WTC11 (cell line): ENCODE measurements around the gene PHOX2B.

Experiments
- ETV6 ChIP-seq: sonication (generic); formaldehyde crosslinking; IDR thresholded peaks from 2 replicates; pipeline ENCODE4 v1.8.1; 2022; ENCODE audit warnings: mild to moderate bottlenecking, missing genetic modification reagents
- JAZF1 ChIP-seq: fragments of 250-450 bp; sonication (Bioruptor Pico); IDR thresholded peaks from 2 replicates; pipeline ENCODE4 v1.9.0; 2021; ENCODE audit warnings: moderate library complexity, mild to moderate bottlenecking, inconsistent platforms
- NR2C2 ChIP-seq: sonication (generic); formaldehyde crosslinking; IDR thresholded peaks from 2 replicates; pipeline ENCODE4 v1.8.0; 2022; ENCODE audit warnings: mild to moderate bottlenecking, missing genetic modification reagents
- TCF7 ChIP-seq: sonication (generic); formaldehyde crosslinking; IDR thresholded peaks from 2 replicates; pipeline ENCODE4 v1.8.0; 2022; ENCODE audit warnings: mild to moderate bottlenecking, low read depth, missing genetic modification reagents, moderate library complexity
- TEAD4 ChIP-seq: sonication (generic); formaldehyde crosslinking; IDR thresholded peaks from 2 replicates; pipeline ENCODE4 v1.8.0; 2022; ENCODE audit warnings: mild to moderate bottlenecking, missing genetic modification reagents
- USF2 ChIP-seq: sonication (generic); formaldehyde crosslinking; IDR thresholded peaks from 2 replicates; pipeline ENCODE4 v1.8.1; 2023; ENCODE audit warnings: mild to moderate bottlenecking, missing genetic modification reagents, moderate library complexity
- TF ChIP-seq, protein P1 (sequence below): sonication (generic); formaldehyde crosslinking; IDR thresholded peaks from 2 replicates; pipeline ENCODE4 v1.8.0; 2022; ENCODE audit warnings: mild to moderate bottlenecking, missing genetic modification reagents
- TF ChIP-seq, protein P2 (sequence below): fragments of 200-600 bp; IDR thresholded peaks from 2 replicates; pipeline ENCODE4 v1.8.0; 2022; ENCODE audit warnings: antibody characterized with exemption

DNA sequence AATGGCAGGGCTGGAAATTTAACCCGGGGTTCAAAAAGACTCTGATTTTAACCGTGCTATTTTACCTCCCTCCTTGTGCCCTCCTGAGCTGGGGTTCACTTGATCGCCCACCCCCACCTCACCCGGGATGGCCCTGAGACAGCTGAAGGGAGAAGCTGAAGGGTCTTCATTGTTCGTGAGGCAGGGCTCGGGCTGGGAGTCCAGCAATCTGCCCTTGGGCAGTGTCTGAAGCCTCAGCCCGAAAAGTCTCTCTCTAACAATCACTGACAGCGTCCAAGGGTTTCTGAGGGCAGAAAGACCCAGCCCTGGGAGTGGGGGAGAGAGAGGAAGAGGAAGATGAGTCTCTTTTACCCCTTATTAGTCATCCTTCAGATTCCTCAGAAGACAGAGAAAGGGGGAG is 39.4 kb upstream of the PHOX2B start:
- TF ChIP-seq, protein P1, sequence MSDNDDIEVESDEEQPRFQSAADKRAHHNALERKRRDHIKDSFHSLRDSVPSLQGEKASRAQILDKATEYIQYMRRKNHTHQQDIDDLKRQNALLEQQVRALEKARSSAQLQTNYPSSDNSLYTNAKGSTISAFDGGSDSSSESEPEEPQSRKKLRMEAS (CRISPR knock-in tag) = no peak
- TF ChIP-seq, protein P2, sequence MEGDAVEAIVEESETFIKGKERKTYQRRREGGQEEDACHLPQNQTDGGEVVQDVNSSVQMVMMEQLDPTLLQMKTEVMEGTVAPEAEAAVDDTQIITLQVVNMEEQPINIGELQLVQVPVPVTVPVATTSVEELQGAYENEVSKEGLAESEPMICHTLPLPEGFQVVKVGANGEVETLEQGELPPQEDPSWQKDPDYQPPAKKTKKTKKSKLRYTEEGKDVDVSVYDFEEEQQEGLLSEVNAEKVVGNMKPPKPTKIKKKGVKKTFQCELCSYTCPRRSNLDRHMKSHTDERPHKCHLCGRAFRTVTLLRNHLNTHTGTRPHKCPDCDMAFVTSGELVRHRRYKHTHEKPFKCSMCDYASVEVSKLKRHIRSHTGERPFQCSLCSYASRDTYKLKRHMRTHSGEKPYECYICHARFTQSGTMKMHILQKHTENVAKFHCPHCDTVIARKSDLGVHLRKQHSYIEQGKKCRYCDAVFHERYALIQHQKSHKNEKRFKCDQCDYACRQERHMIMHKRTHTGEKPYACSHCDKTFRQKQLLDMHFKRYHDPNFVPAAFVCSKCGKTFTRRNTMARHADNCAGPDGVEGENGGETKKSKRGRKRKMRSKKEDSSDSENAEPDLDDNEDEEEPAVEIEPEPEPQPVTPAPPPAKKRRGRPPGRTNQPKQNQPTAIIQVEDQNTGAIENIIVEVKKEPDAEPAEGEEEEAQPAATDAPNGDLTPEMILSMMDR = no peak
- TF ChIP-seq TEAD4 (CRISPR knock-in tag) = no peak
- TF ChIP-seq ETV6 = no peak
- no peak for TF ChIP-seq JAZF1 (CRISPR knock-in tag)
- TF ChIP-seq TCF7 (CRISPR knock-in tag) = no peak
- TF ChIP-seq NR2C2 (CRISPR knock-in tag) = no peak
- no peak for TF ChIP-seq USF2 (CRISPR knock-in tag)
